8988T (cell line): ENCODE results near the gene GOLGA1.
"Not testable (repeated sequence)": the region's sequence is repeated elsewhere in the genome, so short reads cannot be mapped to it uniquely, and the experiment has no call there.

ENCODE experiments used
- DNase-seq: peaks from one replicate; pipeline ENCODE4 v3.0.0; 2011

The GOLGA1 gene, protein sequence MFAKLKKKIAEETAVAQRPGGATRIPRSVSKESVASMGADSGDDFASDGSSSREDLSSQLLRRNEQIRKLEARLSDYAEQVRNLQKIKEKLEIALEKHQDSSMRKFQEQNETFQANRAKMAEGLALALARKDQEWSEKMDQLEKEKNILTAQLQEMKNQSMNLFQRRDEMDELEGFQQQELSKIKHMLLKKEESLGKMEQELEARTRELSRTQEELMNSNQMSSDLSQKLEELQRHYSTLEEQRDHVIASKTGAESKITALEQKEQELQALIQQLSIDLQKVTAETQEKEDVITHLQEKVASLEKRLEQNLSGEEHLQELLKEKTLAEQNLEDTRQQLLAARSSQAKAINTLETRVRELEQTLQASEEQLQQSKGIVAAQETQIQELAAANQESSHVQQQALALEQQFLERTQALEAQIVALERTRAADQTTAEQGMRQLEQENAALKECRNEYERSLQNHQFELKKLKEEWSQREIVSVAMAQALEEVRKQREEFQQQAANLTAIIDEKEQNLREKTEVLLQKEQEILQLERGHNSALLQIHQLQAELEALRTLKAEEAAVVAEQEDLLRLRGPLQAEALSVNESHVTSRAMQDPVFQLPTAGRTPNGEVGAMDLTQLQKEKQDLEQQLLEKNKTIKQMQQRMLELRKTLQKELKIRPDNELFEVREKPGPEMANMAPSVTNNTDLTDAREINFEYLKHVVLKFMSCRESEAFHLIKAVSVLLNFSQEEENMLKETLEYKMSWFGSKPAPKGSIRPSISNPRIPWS

GRCh38 chr9:124940894-124941678, at the start of gene GOLGA1:
GOLGA1 (minus strand) TSS chr9:124941083; CDS start chr9:124938711, 2,372 bp downstream.
- peak; percentile 88 for DNase-seq

GRCh38 chr9:124983698-124984097, 42.8 kb upstream of the GOLGA1 start:
- no peak for DNase-seq

- no peak for DNase-seq
These were observed 39.5 kb upstream of the GOLGA1 start for GRCh38 chr9:124980431-124980830.

DNA sequence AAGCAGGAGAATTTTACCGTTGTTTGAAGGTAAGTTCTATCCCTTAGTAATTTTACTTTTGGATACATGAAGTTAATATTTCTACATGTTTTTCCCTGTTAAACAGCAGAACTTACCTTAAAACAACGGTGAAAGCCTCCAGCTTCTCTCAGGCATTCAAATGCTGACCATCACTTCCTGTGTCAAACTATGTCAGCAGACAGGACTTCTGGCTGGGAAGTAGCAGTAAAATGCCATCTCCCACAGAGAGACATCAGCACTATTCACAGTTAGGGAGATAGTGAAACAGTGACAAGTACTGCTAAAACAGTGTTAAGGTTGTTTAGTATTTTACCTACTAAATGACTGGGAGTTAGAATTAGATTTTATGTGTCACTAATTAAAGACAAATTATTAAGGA, 34.2 kb upstream of the GOLGA1 start:
- no peak for DNase-seq

DNA sequence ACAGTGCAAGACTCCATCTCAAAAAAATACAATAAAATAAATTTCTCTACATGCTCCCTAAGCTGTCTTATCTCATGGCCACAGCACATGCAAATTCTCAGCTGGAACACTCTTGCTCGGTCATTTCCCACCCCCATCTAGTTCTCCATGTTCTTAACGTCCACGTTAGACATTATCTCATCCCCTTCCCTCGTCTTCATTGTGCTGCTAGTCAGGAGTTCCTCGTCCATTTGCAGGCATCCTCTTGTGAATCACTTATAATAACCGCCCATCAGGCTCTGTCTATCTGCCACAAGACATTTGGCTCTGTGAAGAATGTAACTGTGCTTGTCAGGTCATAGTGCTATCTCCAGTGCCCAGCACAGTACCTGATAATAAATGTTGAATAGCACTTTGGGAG, 32.9 kb upstream of the GOLGA1 start:
- no peak for DNase-seq

DNA sequence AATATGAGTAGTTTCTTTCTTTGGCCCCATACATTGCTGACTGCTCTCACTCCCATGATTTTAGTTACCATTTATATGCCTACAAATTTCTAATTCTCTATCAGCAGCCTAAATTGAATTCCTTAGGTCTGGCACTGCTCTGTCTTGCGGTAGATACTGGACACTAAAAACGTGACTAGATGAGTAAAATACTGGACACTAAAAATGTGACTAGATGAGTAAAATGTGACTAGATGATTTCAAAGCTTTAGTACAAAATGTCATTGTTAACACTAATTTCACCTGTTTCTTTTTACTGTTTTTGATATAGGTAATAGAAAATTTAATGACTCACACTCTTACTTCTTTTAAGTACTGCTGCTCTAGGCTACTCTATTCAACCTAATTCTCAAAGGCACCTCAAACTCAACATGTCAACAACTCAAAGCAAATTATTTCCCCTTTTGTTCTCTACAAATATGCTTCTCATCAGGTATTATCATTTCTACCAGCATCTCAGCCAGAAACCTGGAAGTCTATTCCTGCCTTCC, 31.4 kb upstream of the GOLGA1 start:
- no peak for DNase-seq

GRCh38 chr9:124969401-124969800, 28.5 kb upstream of the GOLGA1 start:
- DNase-seq: no peak

- DNase-seq: no peak
These were observed 27.4 kb upstream of the GOLGA1 start for GRCh38 chr9:124968238-124968637.

GRCh38 chr9:124965775-124966568, 25.1 kb upstream of the GOLGA1 start:
- not testable (repeated sequence) for DNase-seq

DNA sequence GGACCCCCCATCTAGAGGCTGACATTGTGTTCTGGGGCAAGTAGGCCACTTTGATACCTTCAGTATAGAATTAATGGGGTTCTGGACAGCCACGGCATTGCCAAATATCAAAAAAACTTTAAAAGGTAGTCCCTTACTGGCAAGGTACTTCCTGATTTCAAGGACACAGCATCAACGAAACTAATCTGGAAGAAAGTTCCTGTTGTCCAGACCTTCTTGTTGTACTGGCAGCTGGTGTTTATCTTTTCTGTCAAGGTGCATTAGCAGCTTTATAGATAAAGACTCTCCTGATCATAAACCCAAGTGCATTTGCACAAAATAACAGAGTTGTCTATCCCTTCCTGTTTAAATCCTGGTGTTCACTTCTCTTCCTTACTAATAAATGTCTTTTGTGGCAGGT, 23.7 kb upstream of the GOLGA1 start:
- DNase-seq: no peak

GRCh38 chr9:124964056-124964455, 23.2 kb upstream of the GOLGA1 start:
- no peak for DNase-seq

GRCh38 chr9:124960409-124960752, 19.5 kb upstream of the GOLGA1 start:
- DNase-seq: no peak

- DNase-seq: not testable (repeated sequence)
These were observed 19.0 kb upstream of the GOLGA1 start for GRCh38 chr9:124959671-124960408.

GRCh38 chr9:124954255-124954654, 13.4 kb upstream of the GOLGA1 start:
- DNase-seq: no peak

- no peak for DNase-seq
These were observed 9.3 kb upstream of the GOLGA1 start for GRCh38 chr9:124950050-124950718.

DNA sequence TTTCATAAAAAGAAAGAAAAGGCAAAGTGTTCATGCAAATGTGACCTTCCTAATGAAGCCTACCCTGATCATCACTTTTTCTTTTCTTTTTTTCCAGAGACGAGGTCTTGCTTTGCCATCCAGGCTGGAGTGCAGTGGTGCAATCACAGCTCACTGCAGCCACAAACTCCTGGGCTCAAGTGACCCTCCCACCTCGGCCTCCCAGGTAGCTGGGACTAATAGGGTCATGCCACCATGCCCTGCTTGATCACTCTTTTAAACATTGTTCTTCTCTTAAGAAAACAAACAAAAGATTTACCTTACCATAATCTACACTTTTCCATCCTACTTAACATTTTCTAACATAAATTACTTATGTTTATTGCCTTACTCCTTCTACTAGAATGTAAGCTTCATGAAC, 8.5 kb upstream of the GOLGA1 start:
- no peak for DNase-seq

- DNase-seq: no peak
These were observed 7.0 kb upstream of the GOLGA1 start for GRCh38 chr9:124947727-124948391.

- DNase-seq: no peak
These were observed 5.3 kb upstream of the GOLGA1 start for GRCh38 chr9:124946167-124946566.

DNA sequence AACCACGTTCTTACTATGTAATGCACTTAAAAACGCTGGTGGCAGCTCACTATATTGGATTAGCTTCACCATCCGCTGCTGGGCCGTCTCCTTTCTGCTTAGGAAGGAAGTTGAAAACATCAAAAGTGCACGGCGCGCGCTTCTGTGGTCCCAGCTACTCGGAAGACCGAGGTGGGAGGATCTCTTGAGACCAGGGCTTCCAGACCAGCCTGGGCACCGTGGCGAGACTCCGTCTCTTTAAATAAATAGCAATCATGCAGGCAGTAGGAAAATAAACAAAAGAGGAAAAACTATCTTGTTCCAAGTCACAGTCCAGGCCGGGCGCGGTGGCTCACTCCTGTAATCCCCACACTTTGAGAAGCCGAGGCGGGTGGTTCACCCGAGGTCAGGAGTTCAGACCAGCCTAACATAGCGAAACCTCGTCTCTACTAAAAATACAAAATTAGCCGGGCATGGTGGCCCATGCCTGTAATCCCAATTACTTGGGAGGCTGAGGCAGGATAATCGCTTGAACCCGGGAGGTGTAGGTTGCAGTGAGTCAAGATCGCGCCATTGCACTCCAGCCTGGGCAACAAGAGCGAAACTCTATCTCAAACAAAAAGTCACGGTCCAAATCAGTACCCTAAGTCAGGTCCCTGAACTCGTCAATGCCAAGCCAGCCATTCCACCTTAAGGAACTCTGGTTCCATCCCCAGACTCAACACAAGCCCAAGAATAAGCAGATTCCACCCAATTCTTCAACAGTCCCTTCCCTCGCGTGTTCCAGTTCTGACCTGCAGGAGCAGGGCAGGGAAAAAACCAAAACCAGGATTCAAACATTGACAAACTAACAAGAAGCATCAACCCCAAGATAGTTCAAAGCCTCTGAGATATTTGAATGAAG, 1.0 kb upstream of the GOLGA1 start:
- no peak for DNase-seq
